Loucy (cell line): ENCODE data around the gene NFASC.

Experiments
- H2AFZ ChIP-seq: fragments of 200-600 bp; sonication (generic); 2 replicates; pipeline ENCODE4 v1.6.0; 2016; ENCODE audit warnings: antibody characterized with exemption, mild to moderate bottlenecking, low read length, moderate library complexity
- H3F3A ChIP-seq: fragments of 200-600 bp; 2 replicates; pipeline ENCODE4 v1.6.0; 2016; ENCODE audit warnings: antibody characterized with exemption, low read depth, mild to moderate bottlenecking
- H3K27me3 ChIP-seq: fragments of 200-600 bp; sonication (generic); 2 replicates; pipeline ENCODE4 v1.6.1; 2014; ENCODE audit warnings: low read length, mild to moderate bottlenecking; ENCODE audit not compliant: insufficient read depth, poor library complexity, severe bottlenecking
- H3K36me3 ChIP-seq: fragments of 200-600 bp; sonication (generic); 2 replicates; pipeline ENCODE4 v1.6.1; 2016; ENCODE audit warnings: low read length; ENCODE audit not compliant: insufficient read depth
- H3K4me1 ChIP-seq: fragments of 200-600 bp; sonication (generic); 2 replicates; pipeline ENCODE4 v1.5.1; 2014; ENCODE audit warnings: low read length, mild to moderate bottlenecking; ENCODE audit not compliant: insufficient read depth, poor library complexity, severe bottlenecking
- H3K4me2 ChIP-seq: fragments of 200-600 bp; sonication (generic); 2 replicates; pipeline ENCODE4 v1.6.0; 2014; ENCODE audit warnings: antibody characterized with exemption, low read length, low read depth, mild to moderate bottlenecking; ENCODE audit not compliant: poor library complexity, severe bottlenecking
- H3K4me3 ChIP-seq: fragments of 200-600 bp; sonication (generic); 2 replicates; pipeline ENCODE4 v1.5.1; 2014; ENCODE audit warnings: low read length, mild to moderate bottlenecking, mixed read lengths; ENCODE audit not compliant: poor library complexity, severe bottlenecking
- H3K79me2 ChIP-seq: fragments of 200-600 bp; sonication (generic); 2 replicates; pipeline ENCODE4 v1.6.1; 2014; ENCODE audit warnings: low read length; ENCODE audit not compliant: insufficient read depth
- H3K9ac ChIP-seq: fragments of 200-600 bp; sonication (generic); 2 replicates; pipeline ENCODE4 v1.6.0; 2014; ENCODE audit warnings: mild to moderate bottlenecking, low read depth, low read length, moderate library complexity; ENCODE audit not compliant: poor library complexity, severe bottlenecking
- H3K9me2 ChIP-seq: fragments of 200-600 bp; sonication (generic); replicated peaks from 2 replicates; pipeline ENCODE4 v1.6.1; 2016; ENCODE audit warnings: low read depth, low read length, mixed read lengths
- H3K9me3 ChIP-seq: fragments of 200-600 bp; sonication (generic); 2 replicates; pipeline ENCODE4 v1.6.1; 2014; ENCODE audit warnings: mild to moderate bottlenecking, antibody characterized with exemption, low read length, low read depth; ENCODE audit not compliant: insufficient read depth
- H4K20me1 ChIP-seq: fragments of 200-600 bp; sonication (generic); 2 replicates; pipeline ENCODE4 v1.6.0; 2014; ENCODE audit warnings: antibody characterized with exemption, low read length, mild to moderate bottlenecking; ENCODE audit not compliant: insufficient read depth, poor library complexity, severe bottlenecking
- EZH2phosphoT487 ChIP-seq: fragments of 200-600 bp; IDR thresholded peaks from 2 replicates; pipeline ENCODE4 v1.6.1; 2018; ENCODE audit warnings: antibody characterized with exemption, mild to moderate bottlenecking, moderate library complexity, borderline replicate concordance
- TF ChIP-seq, protein P1 (sequence below): fragments of 200-600 bp; sonication (generic); conservative IDR thresholded peaks from 2 replicates; pipeline ENCODE4 v1.5.1; 2014; ENCODE audit warnings: mild to moderate bottlenecking, antibody characterized with exemption, low read length

The NFASC gene

GRCh38 chr1:204931313-204931712, 60.7 kb downstream of the NFASC start:
- Histone ChIP-seq H3K4me3 (no peak overlapping the region), H2AFZ (no peak overlapping the region), H3K4me2 (no peak overlapping the region), H3K36me3 (no peaks in the 10 kb centered on the region), H4K20me1 (no peaks in the 10 kb centered on the region), H3K79me2 (no peaks in the 10 kb centered on the region), H3K9me3 (no peaks in the 10 kb centered on the region), H3K9ac (no peak overlapping the region), H3K9me2 (no peaks in the 10 kb centered on the region), H3F3A (no peaks in the 10 kb centered on the region), H3K4me1 (no peaks in the 10 kb centered on the region), H3K27me3 (peaks cover 3% of the 10 kb centered on the region)
- TF ChIP-seq, protein P1, sequence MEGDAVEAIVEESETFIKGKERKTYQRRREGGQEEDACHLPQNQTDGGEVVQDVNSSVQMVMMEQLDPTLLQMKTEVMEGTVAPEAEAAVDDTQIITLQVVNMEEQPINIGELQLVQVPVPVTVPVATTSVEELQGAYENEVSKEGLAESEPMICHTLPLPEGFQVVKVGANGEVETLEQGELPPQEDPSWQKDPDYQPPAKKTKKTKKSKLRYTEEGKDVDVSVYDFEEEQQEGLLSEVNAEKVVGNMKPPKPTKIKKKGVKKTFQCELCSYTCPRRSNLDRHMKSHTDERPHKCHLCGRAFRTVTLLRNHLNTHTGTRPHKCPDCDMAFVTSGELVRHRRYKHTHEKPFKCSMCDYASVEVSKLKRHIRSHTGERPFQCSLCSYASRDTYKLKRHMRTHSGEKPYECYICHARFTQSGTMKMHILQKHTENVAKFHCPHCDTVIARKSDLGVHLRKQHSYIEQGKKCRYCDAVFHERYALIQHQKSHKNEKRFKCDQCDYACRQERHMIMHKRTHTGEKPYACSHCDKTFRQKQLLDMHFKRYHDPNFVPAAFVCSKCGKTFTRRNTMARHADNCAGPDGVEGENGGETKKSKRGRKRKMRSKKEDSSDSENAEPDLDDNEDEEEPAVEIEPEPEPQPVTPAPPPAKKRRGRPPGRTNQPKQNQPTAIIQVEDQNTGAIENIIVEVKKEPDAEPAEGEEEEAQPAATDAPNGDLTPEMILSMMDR: no peak
- no peak for TF ChIP-seq EZH2phosphoT487

- Histone ChIP-seq H3K9me3 (no peaks in the 10 kb centered on the region), H2AFZ (no peak overlapping the region), H3K4me2 (no peak overlapping the region), H3K36me3 (no peaks in the 10 kb centered on the region), H3K27me3 (peaks cover 3% of the 10 kb centered on the region), H3K9me2 (no peaks in the 10 kb centered on the region), H3K9ac (no peak overlapping the region), H3K79me2 (no peaks in the 10 kb centered on the region), H4K20me1 (no peaks in the 10 kb centered on the region), H3K4me1 (no peaks in the 10 kb centered on the region), H3K4me3 (no peak overlapping the region), H3F3A (no peaks in the 10 kb centered on the region)
- TF ChIP-seq EZH2phosphoT487: no peak
- TF ChIP-seq, protein P1: no peak
Observed at GRCh38 chr1:204931768-204932572, 61.3 kb downstream of the NFASC start.

GRCh38 chr1:204932573-204932909, 61.9 kb downstream of the NFASC start:
- no peaks in the 10 kb centered on the region for H3K36me3 ChIP-seq

More at GRCh38 chr1:204932573-204932909, 61.9 kb downstream of the NFASC start:
- Histone ChIP-seq H3K79me2 (no peaks in the 10 kb centered on the region), H3K4me1 (no peaks in the 10 kb centered on the region), H3K9ac (no peak overlapping the region), H3K9me3 (no peaks in the 10 kb centered on the region), H3F3A (no peaks in the 10 kb centered on the region), H3K27me3 (peaks cover 3% of the 10 kb centered on the region), H4K20me1 (no peaks in the 10 kb centered on the region), H3K4me2 (no peak overlapping the region), H2AFZ (no peak overlapping the region), H3K9me2 (no peaks in the 10 kb centered on the region), H3K4me3 (no peak overlapping the region)
- no peak for TF ChIP-seq EZH2phosphoT487
- TF ChIP-seq, protein P1: no peak
